SK-N-SH (cell line): Measurements from ENCODE around the gene TM9SF2. TPM values are rescaled to one million over a fixed set of nuclear protein-coding genes. Genes with fewer than 3 reads are reported as not detected.

ENCODE experiments used
- CTCF ChIA-PET: fragments of 300-600, 350-600 bp; formaldehyde crosslinking; extraction: SDS; loops from one replicate; lab custom pipeline; 2021; lab: Yijun Ruan, JAX
- POLR2A ChIA-PET: fragments of 350-600 bp; sonication (Branson Sonifier 250); formaldehyde crosslinking; extraction: SDS; loops from one replicate; lab custom pipeline; 2020; ENCODE audit warnings: antibody characterized with exemption, inconsistent platforms; lab: Yijun Ruan, JAX
- DNase-seq: peaks from one replicate; pipeline ENCODE4 v3.0.0; 2012
- H2AFZ ChIP-seq: fragments of 200-600 bp; sonication (generic); 2 replicates; pipeline ENCODE4 v1.8.1; 2016; ENCODE audit warnings: antibody characterized with exemption, mild to moderate bottlenecking, low read depth
- H3F3A ChIP-seq: fragments of 200-600 bp; sonication (generic); replicated peaks from 2 replicates; pipeline ENCODE3; 2016; ENCODE audit warnings: antibody characterized with exemption, mild to moderate bottlenecking; ENCODE audit not compliant: insufficient read depth
- H3K27ac ChIP-seq, 2 experiments: fragments of 200-500 bp in 1 of 2; fragments of 200-600 bp in 1 of 2; sonication (Bioruptor generic) in 1 of 2; sonication (generic), shearing (Covaris generic) in 1 of 2; 2 replicates each; pipeline versions ENCODE4 v1.5.1 to v1.6.1; 2014 to 2016; ENCODE audit warnings: low read depth in 2 of 2, inconsistent platforms in 1 of 2, low read length in 1 of 2, mild to moderate bottlenecking in 1 of 2, mixed read lengths in 1 of 2
- H3K27me3 ChIP-seq: fragments of 200-600 bp; sonication (generic), shearing (Covaris generic); 2 replicates; pipeline ENCODE4 v1.6.1; 2016; ENCODE audit warnings: mixed run types; ENCODE audit not compliant: insufficient read depth
- H3K36me3 ChIP-seq, 2 experiments: fragments of 200-500 bp in 1 of 2; fragments of 200-600 bp in 1 of 2; sonication (Bioruptor generic) in 1 of 2; sonication (generic) in 1 of 2; replicated peaks in 1 of 2; 2 replicates each; pipeline versions ENCODE3 to v1.5.1; 2014 to 2016; ENCODE audit warnings: low read length in 1 of 2, mild to moderate bottlenecking in 1 of 2; ENCODE audit not compliant: insufficient read depth in 2 of 2, control insufficient read depth in 1 of 2
- H3K4me1 ChIP-seq, 2 experiments: fragments of 200-500 bp in 1 of 2; fragments of 200-600 bp in 1 of 2; sonication (Bioruptor generic) in 1 of 2; sonication (generic), shearing (Covaris generic) in 1 of 2; 2 replicates each; pipeline versions ENCODE4 v1.5.1 to v1.6.1; 2014 to 2016; ENCODE audit warnings: low read depth in 1 of 2, low read length in 1 of 2, mixed run types in 1 of 2; ENCODE audit not compliant: insufficient read depth in 2 of 2, control insufficient read depth in 1 of 2
- H3K4me2 ChIP-seq: fragments of 200-600 bp; sonication (generic), shearing (Covaris generic); 2 replicates; pipeline ENCODE4 v1.6.1; 2017; ENCODE audit warnings: mixed run types
- H3K4me3 ChIP-seq, 2 experiments: fragments of 200-500 bp in 1 of 2; fragments of 200-600 bp in 1 of 2; sonication (Bioruptor generic) in 1 of 2; sonication (generic), shearing (Covaris generic) in 1 of 2; 2 replicates each; pipeline versions ENCODE4 v1.5.1 to v1.8.1; 2014 to 2016; ENCODE audit warnings: low read depth in 2 of 2, inconsistent platforms in 1 of 2, low read length in 1 of 2, mild to moderate bottlenecking in 1 of 2, mixed read lengths in 1 of 2, moderate library complexity in 1 of 2
- H3K79me2 ChIP-seq: fragments of 200-600 bp; sonication (generic); 2 replicates; pipeline ENCODE4 v1.8.1; 2017; ENCODE audit warnings: mild to moderate bottlenecking; ENCODE audit not compliant: insufficient read depth
- H3K9ac ChIP-seq: fragments of 200-600 bp; sonication (generic); 2 replicates; pipeline ENCODE4 v1.6.1; 2017; ENCODE audit warnings: mixed run types
- H3K9me2 ChIP-seq: fragments of 200-600 bp; sonication (generic); 2 replicates; pipeline ENCODE4 v1.6.1; 2017; ENCODE audit warnings: mixed run types
- H3K9me3 ChIP-seq: fragments of 200-600 bp; sonication (generic); 2 replicates; pipeline ENCODE4 v1.6.1; 2017; ENCODE audit warnings: mixed run types, mild to moderate bottlenecking, moderate library complexity
- H4K20me1 ChIP-seq: fragments of 200-600 bp; sonication (generic); 2 replicates; pipeline ENCODE4 v1.6.1; 2017; ENCODE audit warnings: mild to moderate bottlenecking, mixed run types; ENCODE audit not compliant: insufficient read depth
- EP300 ChIP-seq, 2 experiments: IDR thresholded peaks; 2 replicates each; pipeline versions ENCODE4 v1.4.0 to v1.6.1; 2012; ENCODE audit warnings: borderline replicate concordance in 1 of 2, low read depth in 1 of 2, low read length in 1 of 2
- EZH2phosphoT487 ChIP-seq: fragments of 200-600 bp; sonication (generic); IDR thresholded peaks from 2 replicates; pipeline ENCODE4 v1.6.1; 2017; ENCODE audit warnings: low read depth, mixed run types, mild to moderate bottlenecking, antibody characterized with exemption, moderate library complexity, borderline replicate concordance
- GATA2 ChIP-seq: sonication (generic); formaldehyde crosslinking; IDR thresholded peaks from 2 replicates; pipeline ENCODE4 v1.5.0; 2020; ENCODE audit warnings: mild to moderate bottlenecking, missing genetic modification reagents
- IRF3 ChIP-seq: fragments of 150-350 bp; IDR thresholded peaks from 2 replicates; pipeline ENCODE4 v1.6.1; 2016; ENCODE audit warnings: mild to moderate bottlenecking, low read depth, low read length
- MAX ChIP-seq: IDR thresholded peaks from 2 replicates; pipeline ENCODE4 v1.4.0; 2012; ENCODE audit warnings: low read depth
- RAD21 ChIP-seq: IDR thresholded peaks from 2 replicates; pipeline ENCODE4 v1.6.1; 2012; ENCODE audit warnings: mild to moderate bottlenecking, low read length
- RFX5 ChIP-seq: IDR thresholded peaks from 2 replicates; pipeline ENCODE4 v1.6.1; 2012; ENCODE audit warnings: mild to moderate bottlenecking, improper control_type of control experiment, low read length
- RXRA ChIP-seq: IDR thresholded peaks from 2 replicates; pipeline ENCODE4 v1.4.0; 2012; ENCODE audit warnings: low read depth, mild to moderate bottlenecking, borderline replicate concordance
- SIN3A ChIP-seq: IDR thresholded peaks from 2 replicates; pipeline ENCODE4 v1.6.1; 2012; ENCODE audit warnings: low read depth, mild to moderate bottlenecking, low read length, moderate library complexity, borderline replicate concordance
- TEAD4 ChIP-seq: IDR thresholded peaks from 2 replicates; pipeline ENCODE4 v1.4.0; 2012; ENCODE audit warnings: mild to moderate bottlenecking, borderline replicate concordance; ENCODE audit not compliant: insufficient read depth
- USF1 ChIP-seq: IDR thresholded peaks from 2 replicates; pipeline ENCODE4 v1.4.0; 2012; ENCODE audit warnings: low read depth, borderline replicate concordance
- USF2 ChIP-seq: fragments of 150-350 bp; IDR thresholded peaks from 2 replicates; pipeline ENCODE4 v1.6.1; 2017; ENCODE audit warnings: antibody characterized with exemption, low read length, low read depth, borderline replicate concordance
- WGBS: methylation state at CpG from one replicate; pipeline ENCODE4 v1.1.6; 2017; ENCODE audit warnings: low lambda C conversion rate; 5-methylcytosine and 5-hydroxymethylcytosine counted together
- polyA plus RNA-seq, 3 experiments: library from polyadenylated mRNA; depleted of rRNA; stranded (reverse); fragments of >200 nt; gene quantifications; 2 replicates each; pipeline ENCODE4 v1.2.3, GENCODE V29; 2012

Gene TM9SF2
- polyA plus RNA-seq, 1 of the 3 experiments (the other 2 are of a cell fraction): 49.8 TPM

GRCh38 chr13:99500839-99501183 lies 461 bp upstream of the TM9SF2 start (continued):
- TF ChIP-seq RAD21 (no peak), IRF3 (no peak), GATA2 (no peak), EZH2phosphoT487 (no peak), TEAD4 (no peak), USF1 (no peak), RFX5 (no peak), EP300 (IDR thresholded peaks at IDR 0.05; ENCODE audit: borderline replicate concordance in 1 of 2, low read depth in 1 of 2, low read length in 1 of 2) (no peak), RXRA (no peak)

GRCh38 chr13:99501848-99502301 lies 603 bp downstream of the TM9SF2 start:
- POLR2A ChIA-PET: interaction anchor here (0.8 to 1.6 kb wide), 2 partner anchors 35 to 301 kb away, joined by 3 to 4 read pairs; partner anchors contain the start of gene UBAC2
- CTCF ChIA-PET: interaction anchor here (0.9 to 2.3 kb wide), 6 partner anchors 13 to 325 kb away, joined by 3 to 5 read pairs (median 3); no protein-coding TSS in a partner anchor

More at GRCh38 chr13:99501848-99502301, 603 bp downstream of the TM9SF2 start:
- H3F3A ChIP-seq: peaks cover 14% of the 10 kb centered on the region
- TF ChIP-seq MAX (peak; percentile 22; the same call in 1 of the 2 replicates), SIN3A (peak; percentile 24; the same call in 1 of the 2 replicates), USF2 (no peak)
- H4K20me1 ChIP-seq: peaks cover 39% of the 10 kb centered on the region
- peak overlapping the region; percentile 91 to 98 for H3K4me3 ChIP-seq
- H3K9me3 ChIP-seq: no peaks in the 10 kb centered on the region
- H3K9me2 ChIP-seq: no peaks in the 10 kb centered on the region
- H3K4me1 ChIP-seq: peaks cover 5 to 26% of the 10 kb centered on the region in 2 experiments; a peak in 3 of 4 replicates
- WGBS: 0% methylated on average over 1 of the region's 18 CpGs
- H3K79me2 ChIP-seq: peaks cover 57% of the 10 kb centered on the region
- H3K27me3 ChIP-seq: no peaks in the 10 kb centered on the region
- H3K36me3 ChIP-seq: no peaks in the 10 kb centered on the region
- peak overlapping the region; percentile 84; the same call in 1 of the 2 replicates for H2AFZ ChIP-seq
- H3K9ac ChIP-seq: peak overlapping the region; percentile 91
- DNase-seq: no peak
- peak overlapping the region; percentile 85 for H3K4me2 ChIP-seq
- H3K27ac ChIP-seq: peak overlapping the region; percentile 84
